Activated B cell treated with CpG ODN at 0.5 μM for 24 hours (primary cell): ENCODE results near the gene C16orf86. TPM values are rescaled to one million over a fixed set of nuclear protein-coding genes. Genes with fewer than 3 reads are reported as not detected.

Experiments
- ATAC-seq: fragments of 200-7000 bp; cut with Tn5 transposase; one replicate; pipeline ENCODE4 v1.10.0; 2021; ENCODE audit warnings: low read depth, mild to moderate bottlenecking, moderate library complexity
- CTCF ChIA-PET: fragments of 350-600 bp; sonication (Branson Sonifier 250); formaldehyde crosslinking; loops from one replicate; lab custom pipeline; 2021; ENCODE audit warnings: antibody characterized with exemption; lab: Charles Lee
- POLR2A ChIA-PET: fragments of 350-600 bp; sonication (Branson Sonifier 250); formaldehyde crosslinking; loops from one replicate; lab custom pipeline; 2021; ENCODE audit warnings: antibody characterized with exemption; lab: Charles Lee
- DNase-seq: peaks from one replicate; pipeline ENCODE4 v3.0.0; 2022
- H3K27ac Mint-ChIP-seq: one replicate; pipeline ENCODE4 v1.8.0; 2020; ENCODE audit warnings: mixed read lengths
- H3K27me3 Mint-ChIP-seq: one replicate; pipeline ENCODE4 v1.8.0; 2021; ENCODE audit warnings: mixed read lengths
- H3K36me3 Mint-ChIP-seq: one replicate; pipeline ENCODE4 v1.8.0; 2021; ENCODE audit warnings: low read depth, mixed read lengths
- H3K4me1 Mint-ChIP-seq: one replicate; pipeline ENCODE4 v1.8.0; 2021; ENCODE audit warnings: mixed read lengths
- H3K4me3 Mint-ChIP-seq: one replicate; pipeline ENCODE4 v1.8.0; 2020; ENCODE audit warnings: mild to moderate bottlenecking, mixed read lengths
- H3K9me3 Mint-ChIP-seq: one replicate; pipeline ENCODE4 v1.8.0; 2020; ENCODE audit warnings: mixed read lengths
- CTCF ChIP-seq: fragments of 200-600 bp; IDR thresholded peaks from one replicate; pipeline ENCODE4 v1.8.0; 2022; ENCODE audit warnings: antibody characterized with exemption, mild to moderate bottlenecking
- intact Hi-C: fragments of 100-400 bp; cut with micrococcal nuclease; formaldehyde crosslinking; loops from one replicate; pipeline ENCODE4 v1.15.1; 2024
- total RNA-seq: library from RNA; stranded (reverse); gene quantifications from 2 replicates; pipeline ENCODE4 v1.2.3, GENCODE V29; 2022

C16orf86 gene
- total RNA-seq, 1 donor from 2014 or later = 2.4 TPM

- TF ChIP-seq CTCF = no peak
- ChIA-PET CTCF (interaction anchor here (0.9 kb wide), 1 partner anchor 193 kb away, joined by 3 read pairs; no protein-coding TSS in a partner anchor), POLR2A (no interaction called here)
- intact Hi-C loops = no loop called here
- no peak overlapping the region for H3K27ac Mint-ChIP-seq
- H3K27me3 Mint-ChIP-seq = no peaks in the 10 kb centered on the region
- H3K4me3 Mint-ChIP-seq = no peak overlapping the region
- no peaks in the 10 kb centered on the region for H3K9me3 Mint-ChIP-seq
- peaks cover 12% of the 10 kb centered on the region for H3K36me3 Mint-ChIP-seq
- ATAC-seq = no peak
- no peak for DNase-seq
- H3K4me1 Mint-ChIP-seq = peaks cover 23% of the 10 kb centered on the region
Observed at GRCh38 chr16:67713647-67714273, 47.1 kb downstream of the C16orf86 start.

GRCh38 chr16:67714522-67714921, 47.9 kb downstream of the C16orf86 start:
- no peak for ATAC-seq
- peaks cover 26% of the 10 kb centered on the region for H3K4me1 Mint-ChIP-seq
- H3K27me3 Mint-ChIP-seq = no peaks in the 10 kb centered on the region
- H3K4me3 Mint-ChIP-seq = no peak overlapping the region
- intact Hi-C loops = no loop called here
- ChIA-PET POLR2A (no interaction called here), CTCF (interaction anchor here (0.9 kb wide), 1 partner anchor 194 kb away, joined by 3 read pairs; no protein-coding TSS in a partner anchor)
- H3K9me3 Mint-ChIP-seq = no peaks in the 10 kb centered on the region
- H3K36me3 Mint-ChIP-seq = peaks cover 17% of the 10 kb centered on the region
- no peak overlapping the region for H3K27ac Mint-ChIP-seq
- DNase-seq = no peak
- TF ChIP-seq CTCF = no peak

- ATAC-seq (no peak), DNase-seq (no peak)
- Mint-ChIP-seq H3K27ac (no peak overlapping the region), H3K4me3 (no peak overlapping the region), H3K9me3 (no peaks in the 10 kb centered on the region), H3K36me3 (peaks cover 17% of the 10 kb centered on the region), H3K27me3 (no peaks in the 10 kb centered on the region), H3K4me1 (peaks cover 35% of the 10 kb centered on the region)
- ChIA-PET CTCF (no interaction called here), POLR2A (no interaction called here)
- no peak for TF ChIP-seq CTCF
- intact Hi-C loops = loop anchor here (5.0 kb wide), 1 partner anchor 234 kb away; the partner anchor contains the start of genes AGRP and ATP6V0D1
Observed at GRCh38 chr16:67716097-67716496, 49.5 kb downstream of the C16orf86 start.

Other genes with a start within 250 kb of the C16orf86 start
- gene HSD11B2, start 235.7 kb upstream of the C16orf86 start, total RNA-seq = 0.49 TPM in 1 of 2 replicates, not detected in the other
- 70.2 and 74.5 TPM in 2 replicates for gene ATP6V0D1, start 185.7 kb upstream of the C16orf86 start, total RNA-seq
- not detected in 2 replicates for gene AGRP, start 183.3 kb upstream of the C16orf86 start, total RNA-seq
- gene RIPOR1, start 138.0 kb upstream of the C16orf86 start, total RNA-seq = 136 and 159 TPM in 2 replicates
- gene CTCF, start 104.3 kb upstream of the C16orf86 start, total RNA-seq = 53.1 and 59.6 TPM in 2 replicates
- gene CARMIL2, start 21.7 kb upstream of the C16orf86 start, total RNA-seq = 138 and 151 TPM in 2 replicates
- 38.2 and 41.4 TPM in 2 replicates for gene ACD, start 6.6 kb upstream of the C16orf86 start, total RNA-seq
- 5.9 and 6.0 TPM in 2 replicates for gene PARD6A, start 5.9 kb upstream of the C16orf86 start, total RNA-seq
- gene ENKD1, start 64 bp upstream of the C16orf86 start, total RNA-seq = 8.9 and 9.5 TPM in 2 replicates
- gene GFOD2, start 52.5 kb downstream of the C16orf86 start, total RNA-seq = 9.7 and 12.6 TPM in 2 replicates
- gene RANBP10, start 139.7 kb downstream of the C16orf86 start, total RNA-seq = 25.2 and 30.6 TPM in 2 replicates
- 1.2 and 1.9 TPM in 2 replicates for gene TSNAXIP1, start 140.1 kb downstream of the C16orf86 start, total RNA-seq
- 24.2 and 24.9 TPM in 2 replicates for gene THAP11, start 175.5 kb downstream of the C16orf86 start, total RNA-seq
- gene NUTF2, start 180.1 kb downstream of the C16orf86 start, total RNA-seq = 99.0 and 99.7 TPM in 2 replicates
- gene CENPT, start 180.9 kb downstream of the C16orf86 start, total RNA-seq = 50.7 and 54.2 TPM in 2 replicates
- 71.5 TPM in 2 replicates for gene EDC4, start 206.2 kb downstream of the C16orf86 start, total RNA-seq
- gene NRN1L, start 218.1 kb downstream of the C16orf86 start, total RNA-seq = 0.69 and 1.4 TPM in 2 replicates
- 19.2 and 22.0 TPM in 2 replicates for gene PSKH1, start 226.4 kb downstream of the C16orf86 start, total RNA-seq